GM23338 (cell line): ENCODE data around the gene XPOT. TPM values are rescaled to one million over a fixed set of nuclear protein-coding genes. Genes with fewer than 3 reads are reported as not detected.
"Not testable (repeated sequence)": the region's sequence is repeated elsewhere in the genome, so short reads cannot be mapped to it uniquely, and the experiment has no call there.

Experiments used
- ATAC-seq: fragments of 200-7000 bp; cut with Tn5 transposase; 3 replicates; pipeline ENCODE4 v1.9.1; 2020
- DNase-seq: peaks from one replicate; pipeline ENCODE4 v3.0.0-alpha.2; 2015; ENCODE audit warnings: low spot score
- H2AFZ ChIP-seq: fragments of 200-600 bp; sonication (generic); 2 replicates; pipeline ENCODE4 v1.8.0; 2016; ENCODE audit warnings: antibody characterized with exemption, mild to moderate bottlenecking, moderate library complexity
- H3F3A ChIP-seq: fragments of 200-600 bp; sonication (generic); replicated peaks from 2 replicates; pipeline ENCODE4 v1.8.0; 2017; ENCODE audit warnings: antibody characterized with exemption, mixed run types, low read depth
- H3K27ac ChIP-seq: fragments of 200-600 bp; sonication (generic); 2 replicates; pipeline ENCODE4 v1.6.1; 2016; ENCODE audit warnings: low read depth
- H3K27me3 ChIP-seq: fragments of 200-600 bp; sonication (generic); 2 replicates; pipeline ENCODE4 v1.8.0; 2016; ENCODE audit warnings: mild to moderate bottlenecking, mixed run types, moderate library complexity; ENCODE audit not compliant: insufficient read depth
- H3K36me3 ChIP-seq: fragments of 200-600 bp; sonication (generic); 2 replicates; pipeline ENCODE4 v1.8.0; 2016; ENCODE audit warnings: mild to moderate bottlenecking; ENCODE audit not compliant: insufficient read depth
- H3K4me1 ChIP-seq: fragments of 200-600 bp; sonication (generic); 2 replicates; pipeline ENCODE4 v1.8.0; 2016; ENCODE audit warnings: mild to moderate bottlenecking, moderate library complexity; ENCODE audit not compliant: insufficient read depth
- H3K4me2 ChIP-seq: fragments of 200-600 bp; sonication (generic); 2 replicates; pipeline ENCODE4 v1.7.1; 2017; ENCODE audit warnings: mixed run types
- H3K4me3 ChIP-seq: fragments of 200-600 bp; sonication (generic); 2 replicates; pipeline ENCODE4 v1.6.1; 2016; ENCODE audit warnings: mixed run types
- H3K79me2 ChIP-seq: fragments of 200-600 bp; sonication (generic); replicated peaks from 2 replicates; pipeline ENCODE4 v1.8.0; 2017; ENCODE audit warnings: mild to moderate bottlenecking; ENCODE audit not compliant: insufficient read depth
- H3K9me2 ChIP-seq: fragments of 200-600 bp; sonication (generic); 2 replicates; pipeline ENCODE4 v1.8.0; 2017; ENCODE audit not compliant: insufficient read depth
- H4K20me1 ChIP-seq: fragments of 200-600 bp; sonication (generic); replicated peaks from 2 replicates; pipeline ENCODE4 v1.8.0; 2017; ENCODE audit warnings: mild to moderate bottlenecking; ENCODE audit not compliant: insufficient read depth
- H3K27ac Mint-ChIP-seq: 2 replicates; pipeline ENCODE4 v1.8.0; 2020; ENCODE audit warnings: inconsistent platforms, mild to moderate bottlenecking, moderate library complexity, mixed read lengths
- H3K27me3 Mint-ChIP-seq: 3 replicates; pipeline ENCODE4 v1.8.0; 2022; ENCODE audit warnings: low read depth, mild to moderate bottlenecking, moderate library complexity, mixed read lengths, inconsistent platforms; ENCODE audit not compliant: insufficient read depth, poor library complexity
- H3K36me3 Mint-ChIP-seq: 3 replicates; pipeline ENCODE4 v1.8.0; 2021; ENCODE audit warnings: low read depth, mild to moderate bottlenecking, inconsistent platforms, moderate library complexity, mixed read lengths
- H3K4me1 Mint-ChIP-seq: 3 replicates; pipeline ENCODE4 v1.8.0; 2020; ENCODE audit warnings: mild to moderate bottlenecking, inconsistent platforms, mixed read lengths
- H3K4me3 Mint-ChIP-seq: 3 replicates; pipeline ENCODE4 v1.8.0; 2021; ENCODE audit warnings: moderate library complexity, mild to moderate bottlenecking, inconsistent platforms, mixed read lengths
- H3K9me3 Mint-ChIP-seq: 3 replicates; pipeline ENCODE4 v1.8.0; 2020; ENCODE audit warnings: moderate library complexity, mild to moderate bottlenecking, inconsistent platforms, mixed read lengths
- CREB1 ChIP-seq: fragments of 250-450 bp; sonication (Bioruptor Pico); IDR thresholded peaks from 2 replicates; pipeline ENCODE4 v1.5.0; 2020; ENCODE audit warnings: low read depth, mild to moderate bottlenecking, moderate library complexity
- ETS1 ChIP-seq: IDR thresholded peaks from 2 replicates; pipeline ENCODE4 v1.6.1; 2016; ENCODE audit warnings: antibody characterized with exemption
- POLR2AphosphoS5 ChIP-seq: IDR thresholded peaks from 2 replicates; pipeline ENCODE4 v1.6.1; 2016; ENCODE audit warnings: antibody characterized with exemption, low read depth
- ZNF462 ChIP-seq: fragments of 250-450 bp; sonication (Bioruptor Pico); IDR thresholded peaks from 2 replicates; pipeline ENCODE4 v1.5.0; 2020; ENCODE audit warnings: mild to moderate bottlenecking, moderate library complexity
- long read RNA-seq: library from polyadenylated mRNA; unstranded; transcript quantifications from one replicate; pipeline ENCODE4 v2.0.0, GENCODE V29; 2020; ENCODE audit not compliant: unreplicated experiment
- polyA plus RNA-seq: library from polyadenylated mRNA; unstranded; fragments of >200 nt; fragmentation: Nextera tagmentation; extraction: Ambion mirVana; gene quantifications from 2 replicates; pipeline ENCODE4 v1.2.1, GENCODE V29; 2016
- total RNA-seq: library from RNA; depleted of rRNA; stranded (reverse); fragments of >200 nt; shearing (Covaris generic); gene quantifications from 2 replicates; pipeline ENCODE4 v1.2.3, GENCODE V29; 2014; rRNA removed

The XPOT gene
- total RNA-seq (139 and 145 TPM in 2 replicates), polyA plus RNA-seq (53.6 and 58.7 TPM in 2 replicates)
- long read RNA-seq, full-length matches to known transcripts, result 4 of 16 reads
- long read RNA-seq, partial matches to known transcripts, result 9 of 16 reads
- long read RNA-seq, other reads (novel, unspliced or antisense), result 3 of 16 reads

- peaks cover 25% of the 10 kb centered on the region for H3K27me3 Mint-ChIP-seq
- Histone ChIP-seq H3K36me3 (no peaks in the 10 kb centered on the region), H3K4me2 (peak within 1 kb of the TSS; percentile 92), H3K9me2 (0 out of 2 replicates have a peak, but pooled peaks cover 4% of the 10 kb centered on the region), H3F3A (no peaks in the 10 kb centered on the region; the same call in 1 of the 2 replicates), H3K79me2 (peaks cover 42% of the 10 kb centered on the region), H3K4me3 (peak within 1 kb of the TSS; percentile 90), H2AFZ (no peak within 1 kb of the TSS), H3K27me3 (no peaks in the 10 kb centered on the region), H4K20me1 (peaks cover 25% of the 10 kb centered on the region), H3K4me1 (peaks cover 20% of the 10 kb centered on the region; the same call in 1 of the 2 replicates), H3K27ac (peak within 1 kb of the TSS; percentile 99)
- no peak for TF ChIP-seq ZNF462 (CRISPR knock-in tag)
- peak; percentile 84 for TF ChIP-seq CREB1 (CRISPR knock-in tag)
- TF ChIP-seq POLR2AphosphoS5, result peak; percentile 89
- TF ChIP-seq ETS1, result peak; percentile 93
- H3K36me3 Mint-ChIP-seq, result peaks cover 30% of the 10 kb centered on the region
- DNase-seq (peak; percentile 97), ATAC-seq (peak; percentile 90)
- peak within 1 kb of the TSS; percentile 100 for H3K27ac Mint-ChIP-seq
- H3K4me3 Mint-ChIP-seq, result peak within 1 kb of the TSS; percentile 97
- no peaks in the 10 kb centered on the region; the same call in 2 of the 3 replicates for H3K9me3 Mint-ChIP-seq
- H3K4me1 Mint-ChIP-seq, result peaks cover 30% of the 10 kb centered on the region
These were observed at the start of gene XPOT for GRCh38 chr12:64403707-64404469. TSS of gene XPOT (plus strand) at chr12:64404392. CDS start at chr12:64410036, 5,644 bp downstream.

- H3K79me2 ChIP-seq, H3K4me3 Mint-ChIP-seq, H3K4me1 Mint-ChIP-seq, DNase-seq, H3K4me3 ChIP-seq, H3K27me3 ChIP-seq, H3K27me3 Mint-ChIP-seq, H3F3A ChIP-seq, H3K36me3 ChIP-seq, H3K4me2 ChIP-seq, ATAC-seq, H3K9me2 ChIP-seq, H2AFZ ChIP-seq, H3K27ac ChIP-seq, H3K27ac Mint-ChIP-seq, H4K20me1 ChIP-seq, H3K4me1 ChIP-seq: not testable (repeated sequence)
- Mint-ChIP-seq H3K36me3 (peaks cover 35% of the 10 kb centered on the region), H3K9me3 (peaks cover 44% of the 10 kb centered on the region)
These were observed 48.0 kb upstream of the XPOT start for GRCh38 chr12:64356209-64356608.

- H3K4me1 ChIP-seq, H3K27ac Mint-ChIP-seq, H3F3A ChIP-seq, H3K4me2 ChIP-seq, H3K4me3 Mint-ChIP-seq, H2AFZ ChIP-seq, H3K36me3 ChIP-seq, DNase-seq, ATAC-seq, H4K20me1 ChIP-seq, H3K27me3 Mint-ChIP-seq, H3K27ac ChIP-seq, H3K9me2 ChIP-seq, H3K4me1 Mint-ChIP-seq, H3K27me3 ChIP-seq, H3K36me3 Mint-ChIP-seq, H3K4me3 ChIP-seq, H3K79me2 ChIP-seq: not testable (repeated sequence)
- H3K9me3 Mint-ChIP-seq, result peaks cover 14% of the 10 kb centered on the region
These were observed 43.0 kb upstream of the XPOT start for GRCh38 chr12:64361173-64361572.
